Activated CD8-positive, alpha-beta memory T cell treated with anti-CD3 and anti-CD28 coated beads for 24 hours (primary cell): ENCODE measurements around the gene TUB.

Experiments used
- DNase-seq: peaks from one replicate; pipeline ENCODE4 v3.0.0-alpha.2; 2020

Gene TUB

GRCh38 chr11:8093931-8094575 lies 13.0 kb downstream of the TUB start:
- DNase-seq = peak; percentile 54

GRCh38 chr11:8094656-8095055 lies 13.6 kb downstream of the TUB start:
- no peak for DNase-seq

- DNase-seq = peak; percentile 33
Observed at GRCh38 chr11:8095371-8095770, 14.4 kb downstream of the TUB start.

- peak; percentile 43 for DNase-seq
Observed at GRCh38 chr11:8095806-8096522, 15.0 kb downstream of the TUB start.

- peak; percentile 41 for DNase-seq
Observed at GRCh38 chr11:8096575-8096974, 15.6 kb downstream of the TUB start.

GRCh38 chr11:8097062-8097461 lies 16.1 kb downstream of the TUB start:
- DNase-seq = peak; percentile 46

- DNase-seq = peak; percentile 30
Observed at GRCh38 chr11:8097468-8097867, 16.5 kb downstream of the TUB start.

- no peak for DNase-seq
Observed at GRCh38 chr11:8097926-8098325, 16.9 kb downstream of the TUB start.

- peak; percentile 41 for DNase-seq
Observed at GRCh38 chr11:8098361-8098760, 17.4 kb downstream of the TUB start.

- DNase-seq = peak; percentile 41
Observed at GRCh38 chr11:8098879-8099278, 17.9 kb downstream of the TUB start.

GRCh38 chr11:8099291-8099899 lies 18.4 kb downstream of the TUB start:
- peak; percentile 88 for DNase-seq

- DNase-seq = no peak
Observed at GRCh38 chr11:8100158-8100557, 19.1 kb downstream of the TUB start.

GRCh38 chr11:8100605-8101004 lies 19.6 kb downstream of the TUB start:
- DNase-seq = peak; percentile 50

- DNase-seq = no peak
Observed at GRCh38 chr11:8101421-8101820, 20.4 kb downstream of the TUB start.

- DNase-seq = peak; percentile 40
Observed at GRCh38 chr11:8102296-8102915, 21.4 kb downstream of the TUB start.

- no peak for DNase-seq
Observed at GRCh38 chr11:8102965-8103364, 22.0 kb downstream of the TUB start.

GRCh38 chr11:8103909-8104308 lies 22.9 kb downstream of the TUB start:
- DNase-seq = no peak

- no peak for DNase-seq
Observed at GRCh38 chr11:8105133-8105532, 24.1 kb downstream of the TUB start.

- DNase-seq = no peak
Observed at GRCh38 chr11:8105666-8106065, 24.7 kb downstream of the TUB start.

GRCh38 chr11:8106679-8107078 lies 25.7 kb downstream of the TUB start:
- no peak for DNase-seq

GRCh38 chr11:8107642-8108041 lies 26.6 kb downstream of the TUB start:
- no peak for DNase-seq

- no peak for DNase-seq
Observed at GRCh38 chr11:8108421-8108820, 27.4 kb downstream of the TUB start.

GRCh38 chr11:8109675-8110074 lies 28.7 kb downstream of the TUB start:
- no peak for DNase-seq

GRCh38 chr11:8110396-8110795 lies 29.4 kb downstream of the TUB start:
- DNase-seq = no peak
